Measurements from ENCODE around the gene THAP10.

GRCh38 chr15:70875001-70875782, 17.0 kb downstream of the THAP10 start:
- TF ChIP-seq CTCF (IDR thresholded peaks at IDR 0.05) (no peak), EZH2 (IDR thresholded peaks at IDR 0.05; ENCODE audit: borderline replicate concordance, insufficient read depth, low read depth, low read length, poor library complexity, severe bottlenecking) (no peak)

Measured in B cell (primary cell).